ENCODE results near the gene ENOX1.

The ENOX1 gene

DNA sequence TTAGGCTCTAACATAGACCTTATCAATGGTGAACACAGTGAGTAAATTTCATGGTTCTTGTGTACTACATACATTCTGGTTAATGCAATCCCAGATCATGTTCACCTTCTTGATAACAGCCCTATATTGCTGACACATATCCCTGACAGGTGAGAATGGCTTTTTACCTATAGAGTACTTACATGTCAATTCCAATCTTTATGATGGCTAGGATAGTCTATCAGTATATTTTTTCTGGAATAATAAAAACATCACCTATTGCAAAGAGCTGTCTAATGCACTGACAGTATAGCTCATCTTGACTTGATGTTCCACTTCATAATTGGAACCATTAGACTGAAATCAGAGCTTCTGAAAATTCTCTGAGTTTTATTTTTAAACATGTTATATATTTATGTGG lies 199.4 kb downstream of the ENOX1 start:
- no peak for DNase-seq

- DNase-seq: no peak
These were observed 202.0 kb downstream of the ENOX1 start for GRCh38 chr13:43584751-43585150.

DNA sequence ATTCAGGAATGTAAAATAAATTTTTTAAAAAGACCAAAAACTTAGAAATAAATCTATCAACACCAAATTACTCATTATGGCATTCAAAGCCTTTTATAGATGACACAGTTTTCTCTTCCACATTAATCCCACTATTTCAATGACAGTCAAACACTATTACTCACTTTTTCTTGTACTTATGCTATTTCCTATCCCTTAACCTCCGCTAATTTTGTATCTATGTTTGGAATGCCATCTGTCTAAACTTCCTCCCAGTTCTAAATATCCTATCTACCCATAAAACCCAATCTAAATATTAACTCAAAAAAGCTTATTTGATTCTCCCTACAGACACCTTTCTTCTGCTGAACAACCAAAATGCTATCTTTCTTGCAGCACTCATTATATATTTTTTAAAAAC lies 203.5 kb downstream of the ENOX1 start:
- DNase-seq: no peak

DNA sequence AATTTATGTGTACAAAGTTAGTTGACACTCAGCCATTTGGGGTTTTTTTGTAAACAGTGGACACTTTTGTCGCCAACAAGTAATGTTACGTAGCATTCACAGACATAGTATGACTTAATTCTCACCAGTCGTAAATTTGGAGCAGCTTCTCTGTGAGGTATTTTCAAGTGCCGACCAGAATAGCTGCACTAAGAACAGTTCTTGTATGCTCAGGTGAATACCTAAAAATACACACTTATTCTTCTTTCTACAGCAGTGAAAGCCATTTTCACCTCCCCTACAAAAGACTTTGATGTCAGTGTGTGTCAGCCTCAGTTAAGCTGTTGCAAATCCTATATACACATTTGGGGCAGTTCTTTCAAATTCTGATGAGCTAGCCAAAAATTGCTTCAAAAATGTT lies 206.5 kb downstream of the ENOX1 start:
- no peak for DNase-seq

GRCh38 chr13:43579321-43579720 lies 207.5 kb downstream of the ENOX1 start:
- no peak for DNase-seq

DNA sequence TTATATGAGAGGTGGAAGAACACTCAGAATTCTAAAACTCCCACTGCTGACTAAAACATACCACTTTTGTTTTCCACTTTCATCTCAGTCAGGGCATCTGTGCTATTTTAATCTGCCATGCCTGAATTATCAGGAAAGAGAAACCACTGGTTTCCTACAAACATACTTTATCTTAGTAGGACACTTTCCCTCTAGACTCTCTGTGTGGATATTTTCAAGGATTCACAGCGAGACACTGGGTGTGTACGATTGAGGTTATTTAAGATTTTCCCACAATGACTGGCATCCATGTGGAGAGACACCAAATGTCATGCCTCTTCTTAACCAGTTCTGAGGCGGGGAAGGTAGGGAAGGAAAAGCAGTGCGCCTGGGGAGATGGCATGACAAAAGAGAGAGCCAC lies 212.2 kb downstream of the ENOX1 start:
- DNase-seq: no peak

DNA sequence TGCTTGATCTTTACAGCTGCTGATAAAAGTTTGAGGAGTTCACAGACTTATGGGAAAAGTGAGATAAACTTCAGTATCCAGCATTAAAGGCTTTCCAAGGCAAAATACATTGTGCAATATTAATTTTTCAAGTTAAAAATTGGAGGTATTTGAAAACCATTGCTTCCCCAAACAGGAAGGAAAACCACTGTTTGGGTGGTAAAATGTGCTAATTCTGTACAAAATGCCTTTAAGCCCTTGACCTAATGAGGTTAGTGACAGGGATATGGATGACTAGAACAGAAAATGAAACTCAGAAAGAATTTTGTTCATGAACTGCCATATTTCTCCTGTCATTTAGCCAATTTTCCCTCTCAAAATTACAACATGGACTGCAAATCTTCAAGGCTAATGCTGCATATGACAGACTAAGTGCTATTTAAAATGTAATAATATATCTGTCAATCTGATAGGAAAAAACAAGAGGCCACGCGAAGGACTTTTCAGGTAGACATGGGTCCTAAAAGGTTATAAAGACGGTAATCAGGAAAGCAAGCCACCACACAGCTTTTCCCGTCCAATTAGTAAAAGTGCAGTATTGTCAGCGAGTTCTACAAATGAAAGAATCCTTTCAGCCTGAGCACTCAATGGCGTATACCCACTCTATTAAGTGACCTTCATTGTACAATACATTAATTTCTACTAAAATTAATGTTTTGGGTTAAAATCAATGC lies 212.8 kb downstream of the ENOX1 start:
- DNase-seq: no peak

DNA sequence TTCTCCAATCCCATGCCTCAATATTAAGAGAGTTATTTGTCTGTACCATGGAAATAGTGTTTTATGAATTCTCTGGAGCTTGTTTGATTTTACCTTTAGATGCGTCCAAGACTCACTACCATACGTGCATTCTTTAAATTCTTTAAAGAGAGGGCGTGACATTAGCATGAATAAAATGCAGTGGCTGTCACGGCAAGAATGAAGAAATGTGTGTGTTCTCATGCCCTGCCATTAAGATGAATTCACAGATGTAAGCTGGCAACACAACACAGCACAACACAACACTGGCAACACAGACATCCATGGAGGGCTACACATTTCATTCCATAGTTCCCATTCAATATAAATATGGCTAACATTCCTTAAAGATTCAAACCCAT lies 213.4 kb downstream of the ENOX1 start:
- no peak for DNase-seq

DNA sequence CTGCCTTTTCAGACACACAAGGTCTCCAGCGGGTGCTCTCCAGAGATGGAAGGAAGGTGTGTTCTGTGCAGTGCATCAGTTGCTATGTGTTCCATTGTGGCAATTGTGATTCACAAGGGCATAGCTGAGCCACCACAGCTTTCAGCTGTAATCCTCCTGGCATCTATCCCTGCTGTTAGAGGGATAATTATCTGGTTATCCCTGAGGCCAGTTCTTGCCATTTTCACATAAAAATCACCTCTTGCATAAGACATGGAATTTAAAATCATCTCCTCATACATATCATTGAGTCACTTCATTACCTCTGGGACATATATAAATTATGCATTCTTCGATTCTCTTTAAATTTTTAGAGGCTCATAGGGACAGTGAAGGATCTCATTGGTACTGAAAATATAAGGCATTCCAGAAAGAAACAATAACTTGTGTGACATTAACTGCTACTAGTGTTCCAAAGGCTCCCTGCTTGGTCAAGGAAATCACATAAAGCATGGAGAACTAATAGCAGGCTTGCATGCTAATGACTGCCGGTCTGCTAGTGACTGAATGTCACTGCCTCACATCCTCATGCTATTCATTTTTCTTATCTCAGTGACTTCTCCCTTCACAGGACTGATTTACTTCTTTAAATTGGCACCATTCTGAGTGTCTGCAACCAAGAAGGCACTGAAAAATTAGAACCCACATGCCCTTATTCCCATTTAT lies 214.0 kb downstream of the ENOX1 start:
- DNase-seq: no peak

- no peak for DNase-seq
These were observed 217.1 kb downstream of the ENOX1 start for GRCh38 chr13:43569658-43570057.

- no peak for DNase-seq
These were observed 219.2 kb downstream of the ENOX1 start for GRCh38 chr13:43567608-43568007.

DNA sequence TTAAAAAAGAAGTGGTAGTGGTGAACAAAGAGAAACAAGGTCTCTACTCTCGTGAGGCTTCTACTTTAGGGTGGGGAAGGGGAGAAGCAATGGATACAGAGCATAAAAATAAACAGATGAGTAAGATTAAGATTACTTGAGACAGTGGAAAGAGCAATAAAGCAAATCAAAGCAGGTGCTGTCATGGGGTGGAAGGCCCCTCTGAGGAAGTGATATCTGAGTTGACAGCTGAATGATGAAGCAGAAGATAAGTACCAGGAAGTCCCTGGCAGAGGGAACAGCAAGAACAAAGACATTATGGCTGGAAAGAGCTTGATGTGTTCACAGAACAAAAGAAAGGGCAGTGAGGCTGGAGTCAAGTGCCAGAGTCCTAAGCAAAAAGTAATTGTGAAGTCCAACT lies 221.8 kb downstream of the ENOX1 start:
- no peak for DNase-seq

GRCh38 chr13:43561081-43561480 lies 225.7 kb downstream of the ENOX1 start:
- no peak for DNase-seq

GRCh38 chr13:43558939-43559338 lies 227.8 kb downstream of the ENOX1 start:
- DNase-seq: no peak

DNA sequence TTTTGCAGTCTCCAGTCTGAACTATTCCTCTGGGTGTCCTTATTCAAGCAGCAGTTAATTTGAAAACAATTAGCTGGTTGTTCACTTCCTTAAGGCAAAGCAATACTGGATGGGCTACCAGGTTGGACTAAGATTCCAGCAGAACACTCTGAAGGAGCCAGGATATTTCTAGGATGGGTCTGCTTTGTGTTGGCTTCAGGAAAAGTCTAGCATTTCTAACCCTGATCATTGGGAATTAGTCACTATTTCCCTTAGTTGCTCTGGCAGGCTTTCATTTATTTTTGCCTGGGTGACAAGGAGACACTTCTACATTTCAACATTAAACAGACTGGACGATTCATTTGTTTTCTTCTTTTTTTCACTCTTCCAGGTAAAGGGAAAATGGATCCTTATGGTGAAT lies 228.4 kb downstream of the ENOX1 start:
- DNase-seq: no peak

GRCh38 chr13:43555667-43556066 lies 231.1 kb downstream of the ENOX1 start:
- DNase-seq: no peak

DNA sequence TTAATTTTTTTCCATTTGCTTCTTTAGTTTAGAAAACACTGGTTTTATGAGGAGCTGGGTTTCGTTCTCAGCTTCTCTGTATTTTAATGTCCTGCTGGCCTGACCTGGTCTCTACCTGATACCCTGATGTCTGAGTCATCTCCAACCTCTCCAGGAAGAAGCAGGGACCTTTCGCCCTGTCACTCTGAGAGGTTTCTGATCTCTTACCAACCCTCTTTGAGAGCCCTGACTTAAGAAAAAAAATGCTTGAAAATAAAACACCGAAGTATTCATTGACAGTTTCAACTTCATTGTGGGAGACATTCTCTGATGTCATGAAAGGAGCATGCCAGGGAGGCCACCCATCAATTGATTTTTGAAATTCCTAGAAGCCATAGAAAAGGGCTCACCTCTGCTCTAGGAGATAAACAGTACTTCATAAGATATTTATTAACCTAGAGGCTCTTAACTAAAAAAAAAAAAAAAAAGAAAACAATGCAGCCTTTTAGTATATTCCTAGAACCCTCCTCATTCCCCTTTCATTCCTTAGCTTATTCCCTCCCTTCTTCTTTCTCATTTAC lies 234.8 kb downstream of the ENOX1 start:
- no peak for DNase-seq

- DNase-seq: no peak
These were observed 240.0 kb downstream of the ENOX1 start for GRCh38 chr13:43546816-43547215.

DNA sequence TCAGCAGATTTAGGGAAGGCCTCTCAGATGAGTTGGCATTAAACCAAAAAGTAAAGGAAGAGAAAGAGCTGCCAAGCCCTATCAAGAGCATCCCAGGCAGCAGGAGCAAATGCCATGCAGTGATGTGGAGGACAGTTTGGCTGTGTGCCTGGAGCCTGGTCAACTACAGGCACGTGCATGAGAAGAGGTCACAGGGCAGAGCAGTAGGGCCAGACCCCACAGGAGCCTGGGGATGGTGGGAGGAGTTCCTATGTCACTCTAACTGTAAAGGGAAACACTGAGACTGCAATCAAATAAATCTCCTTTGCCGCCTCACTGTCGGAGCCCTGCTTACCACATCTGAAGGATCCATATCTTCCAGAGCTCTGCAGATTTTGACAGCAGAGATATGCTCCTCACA lies 240.5 kb downstream of the ENOX1 start:
- DNase-seq: no peak

- DNase-seq: no peak
These were observed 241.4 kb downstream of the ENOX1 start for GRCh38 chr13:43545317-43545874.

DNA sequence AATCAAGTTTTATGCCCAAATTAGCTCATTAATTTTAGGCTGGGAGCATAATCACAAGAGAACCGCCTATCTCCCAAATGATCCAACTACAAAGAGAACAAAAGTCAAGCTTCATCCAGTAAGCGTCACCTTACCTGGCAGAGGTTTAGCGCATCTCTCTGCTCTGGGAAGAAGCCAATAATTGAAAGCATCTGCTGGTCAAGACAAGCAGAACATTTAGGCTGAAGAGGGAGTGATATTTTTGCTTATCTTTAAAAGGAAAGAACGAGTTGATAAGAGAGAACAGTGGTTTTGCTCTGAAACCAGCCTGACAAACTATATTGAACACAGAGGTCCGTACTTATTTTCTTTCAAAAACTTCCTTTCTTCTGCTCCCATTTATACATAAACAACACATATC lies 242.1 kb downstream of the ENOX1 start:
- DNase-seq: no peak

DNA sequence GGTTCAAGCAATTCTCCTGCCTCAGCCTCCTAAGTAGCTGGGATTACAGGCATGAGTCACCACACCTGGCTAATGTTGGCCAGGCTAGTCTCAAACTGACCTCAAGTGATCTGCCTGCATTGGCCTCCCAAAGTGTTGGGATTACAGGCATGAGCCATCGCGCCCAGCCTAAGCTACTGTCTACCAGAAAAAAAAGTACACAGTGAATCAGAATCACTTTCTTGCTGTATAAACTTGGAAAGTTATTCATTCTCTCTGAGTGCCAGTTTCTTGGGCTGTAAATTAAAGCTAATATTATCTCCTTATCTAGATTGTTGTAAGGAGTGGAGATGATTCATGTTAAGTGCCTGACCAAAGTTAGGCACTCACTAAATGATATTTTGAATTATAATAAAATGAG lies 242.8 kb downstream of the ENOX1 start:
- DNase-seq: no peak

GRCh38 chr13:43543331-43543730 lies 243.4 kb downstream of the ENOX1 start:
- DNase-seq: no peak

DNA sequence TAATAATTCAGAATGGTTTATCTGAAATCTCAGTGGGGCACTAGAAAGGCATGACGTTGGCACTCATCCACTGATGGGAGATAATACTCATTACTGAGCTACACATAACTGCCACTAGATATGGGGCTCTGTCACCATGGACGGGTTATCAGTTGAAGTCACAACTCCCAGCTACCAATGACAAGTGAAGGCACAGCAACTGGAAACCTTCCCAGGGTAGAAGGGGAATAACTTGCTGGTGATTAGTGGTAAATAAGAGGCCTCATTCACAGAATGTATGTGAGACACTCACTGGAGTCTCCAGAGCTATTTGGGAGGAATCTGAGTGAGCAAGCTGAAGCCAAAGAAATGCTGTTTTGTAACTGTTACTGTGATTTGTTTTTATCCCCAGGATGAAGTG lies 249.6 kb downstream of the ENOX1 start:
- no peak for DNase-seq
